ENCODE results near the gene ACOXL. TPM values are rescaled to one million over a fixed set of nuclear protein-coding genes. Genes with fewer than 3 reads are reported as not detected.

Gene ACOXL
- total and polyA plus RNA-seq, 2 of the 8 experiments (the other 6 are each of a cell fraction or from before 2014, with no cell fraction given), result 11.4 to 20.6 TPM

GRCh38 chr2:110816404-110817365, 84.3 kb downstream of the ACOXL start (continued):
- no peak for TF ChIP-seq RBBP5 (IDR thresholded peaks at IDR 0.05; ENCODE audit: borderline replicate concordance, low read depth, low read length)
- no peak for TF ChIP-seq CHD1 (IDR thresholded peaks at IDR 0.05; ENCODE audit: low read depth, low read length)
- TF ChIP-seq TBP (IDR thresholded peaks at IDR 0.05; ENCODE audit: low read depth, low read length), result no peak
- TF ChIP-seq RXRA (IDR thresholded peaks at IDR 0.05; ENCODE audit: insufficient read depth, low read depth, low read length), result no peak
